Measurements from ENCODE around the gene MPL. TPM values are rescaled to one million over a fixed set of nuclear protein-coding genes. Genes with fewer than 3 reads are reported as not detected.

Gene MPL
- polyA plus RNA-seq, 1 of the 3 experiments (the other 2 are of a cell fraction), result not detected

GRCh38 chr1:43376723-43377235 lies 39.2 kb downstream of the MPL start:
- Histone ChIP-seq H3K4me1 (ENCODE audit: control insufficient read depth in 1 of 2, insufficient read depth in 2 of 2, low read depth in 1 of 2, low read length in 1 of 2) (peaks cover 0 to 16% of the 10 kb centered on the region in 2 experiments; a peak in 1 of 4 replicates), H3K4me2 (no peak overlapping the region), H3F3A (replicated peaks; ENCODE audit: insufficient read depth) (peaks cover 25% of the 10 kb centered on the region), H3K79me2 (ENCODE audit: insufficient read depth) (peaks cover 7% of the 10 kb centered on the region; the same call in 1 of the 2 replicates), H2AFZ (ENCODE audit: low read depth) (no peak overlapping the region), H3K4me3 (ENCODE audit: low read depth in 2 of 2, low read length in 1 of 2) (no peak overlapping the region), H3K9me2 (no peaks in the 10 kb centered on the region), H4K20me1 (ENCODE audit: insufficient read depth) (no peaks in the 10 kb centered on the region), H3K27ac (ENCODE audit: low read depth in 2 of 2, low read length in 1 of 2) (no peak overlapping the region), H3K27me3 (ENCODE audit: insufficient read depth) (no peaks in the 10 kb centered on the region), H3K9me3 (no peaks in the 10 kb centered on the region), H3K9ac (no peak overlapping the region), H3K36me3 (replicated peaks in 1 of 2; ENCODE audit: control insufficient read depth in 1 of 2, insufficient read depth in 2 of 2, low read length in 1 of 2) (peaks cover 0 to under 1% of the 10 kb centered on the region in 2 experiments)
- CTCF ChIA-PET, result interaction anchor here (1.2 to 1.6 kb wide), 4 partner anchors 8 to 150 kb away, joined by 3 to 5 read pairs (median 4); no protein-coding TSS in a partner anchor
- POLR2A ChIA-PET, result interaction anchor here (1.2 kb wide), 1 partner anchor 13 kb away, joined by 3 read pairs; the partner anchor contains the start of genes MED8 and SZT2
- TF ChIP-seq EP300 (IDR thresholded peaks at IDR 0.05; ENCODE audit: borderline replicate concordance in 1 of 2, low read depth in 1 of 2, low read length in 1 of 2) (no peak), NRF1 (IDR thresholded peaks at IDR 0.05; ENCODE audit: low read depth, low read length) (no peak), ZBTB33 (IDR thresholded peaks at IDR 0.05; ENCODE audit: borderline replicate concordance, low read depth) (no peak), RCOR1 (IDR thresholded peaks at IDR 0.05; ENCODE audit: low read length) (no peak), RFX5 (IDR thresholded peaks at IDR 0.05; ENCODE audit: low read length) (no peak), RXRA (IDR thresholded peaks at IDR 0.05; ENCODE audit: borderline replicate concordance, low read depth) (no peak), FOSL2 (IDR thresholded peaks at IDR 0.05; ENCODE audit: borderline replicate concordance, low read depth) (no peak), IRF3 (IDR thresholded peaks at IDR 0.05; ENCODE audit: low read depth, low read length) (no peak), ELF1 (IDR thresholded peaks at IDR 0.05) (no peak), JUND (IDR thresholded peaks at IDR 0.05) (no peak), USF1 (IDR thresholded peaks at IDR 0.05; ENCODE audit: borderline replicate concordance, low read depth) (no peak), TCF12 (IDR thresholded peaks at IDR 0.05) (no peak), REST (IDR thresholded peaks at IDR 0.05; ENCODE audit: low read depth, low read length) (no peak)
- no peak for DNase-seq
- WGBS (ENCODE audit: low lambda C conversion rate), result 80% methylated on average over 7 of the region's 7 CpGs

Measured in SK-N-SH (cell line).